AG04450 (cell line): Measurements from ENCODE around the gene SPESP1. TPM values are rescaled to one million over a fixed set of nuclear protein-coding genes. Genes with fewer than 3 reads are reported as not detected.

Experiments
- CTCF ChIA-PET: fragments of 300-600, 350-600 bp; formaldehyde crosslinking; extraction: SDS; loops from one replicate; lab custom pipeline; 2022; ENCODE audit warnings: antibody characterized with exemption, inconsistent platforms; lab: Charles Lee
- POLR2A ChIA-PET: fragments of 350-600 bp; formaldehyde crosslinking; extraction: SDS; loops from one replicate; lab custom pipeline; 2021; ENCODE audit warnings: antibody characterized with exemption, inconsistent platforms; lab: Yijun Ruan, JAX
- DNase-seq: peaks from one replicate; pipeline ENCODE4 v3.0.0-alpha.2; 2011; ENCODE audit warnings: low read depth, low spot score
- H3K27ac ChIP-seq: one replicate; pipeline ENCODE4 v1.5.1; 2012; ENCODE audit warnings: low read depth, low read length, control low read depth
- H3K27me3 ChIP-seq: one replicate; pipeline ENCODE4 v1.6.0; 2012; ENCODE audit warnings: low read length; ENCODE audit not compliant: control insufficient read depth, insufficient read depth
- H3K4me3 ChIP-seq: 2 replicates; pipeline ENCODE4 v1.5.1; 2011; ENCODE audit warnings: mild to moderate bottlenecking, low read depth, low read length, control low read depth
- H3K9me3 ChIP-seq: 2 replicates; pipeline ENCODE4 v1.5.1; 2012; ENCODE audit warnings: low read length; ENCODE audit not compliant: control insufficient read depth, insufficient read depth
- polyA plus RNA-seq: library from polyadenylated mRNA; depleted of rRNA; stranded (reverse); fragments of >200 nt; gene quantifications from 2 replicates; pipeline ENCODE4 v1.2.3, GENCODE V29; 2011
- TF ChIP-seq, protein P1 (sequence below): IDR thresholded peaks from 2 replicates; pipeline ENCODE4 v1.5.1; 2011; ENCODE audit warnings: low read depth, low read length, control low read depth, inconsistent platforms

Gene SPESP1
- polyA plus RNA-seq, 1 experiment = 9.1 TPM

DNA sequence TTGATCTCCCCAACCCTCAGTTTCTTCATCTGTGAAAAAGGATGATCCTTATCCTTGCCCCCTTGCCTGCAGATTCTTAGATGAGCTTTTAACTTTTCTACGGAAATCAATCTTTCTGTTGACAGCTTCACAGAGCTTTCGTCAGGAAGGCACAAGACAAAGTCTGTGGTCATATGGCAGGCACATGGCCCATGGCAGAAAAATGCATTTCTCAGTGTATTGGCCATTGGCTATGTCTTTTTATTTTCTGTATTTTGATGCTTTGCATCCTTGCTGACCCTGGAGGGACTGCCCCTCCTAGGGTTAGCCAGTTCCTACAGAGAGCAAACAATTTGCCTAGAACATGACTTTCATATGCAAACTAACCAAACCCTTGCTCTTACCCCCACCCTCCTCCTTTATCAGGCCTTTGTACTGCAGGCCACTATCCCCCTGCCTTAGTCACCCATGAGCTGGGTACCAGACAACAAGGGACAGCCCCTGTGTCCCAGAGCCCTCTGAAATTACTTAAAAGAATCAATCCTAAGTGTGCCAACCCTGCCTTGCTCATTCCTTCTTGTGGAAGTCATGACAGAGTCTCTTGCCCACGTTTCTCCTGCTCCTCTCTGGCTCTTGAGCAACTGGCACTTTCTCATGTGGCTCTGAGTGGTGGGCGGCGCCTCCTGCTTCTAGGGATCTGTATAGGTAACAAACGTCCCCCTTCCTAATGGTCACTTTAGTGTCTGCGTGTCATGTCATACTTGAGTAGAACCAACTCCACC is 60.1 kb downstream of the SPESP1 start:
- Histone ChIP-seq H3K27ac (no peak overlapping the region), H3K4me3 (no peak overlapping the region), H3K27me3 (peaks cover 21% of the 10 kb centered on the region), H3K9me3 (no peaks in the 10 kb centered on the region)
- TF ChIP-seq, protein P1, sequence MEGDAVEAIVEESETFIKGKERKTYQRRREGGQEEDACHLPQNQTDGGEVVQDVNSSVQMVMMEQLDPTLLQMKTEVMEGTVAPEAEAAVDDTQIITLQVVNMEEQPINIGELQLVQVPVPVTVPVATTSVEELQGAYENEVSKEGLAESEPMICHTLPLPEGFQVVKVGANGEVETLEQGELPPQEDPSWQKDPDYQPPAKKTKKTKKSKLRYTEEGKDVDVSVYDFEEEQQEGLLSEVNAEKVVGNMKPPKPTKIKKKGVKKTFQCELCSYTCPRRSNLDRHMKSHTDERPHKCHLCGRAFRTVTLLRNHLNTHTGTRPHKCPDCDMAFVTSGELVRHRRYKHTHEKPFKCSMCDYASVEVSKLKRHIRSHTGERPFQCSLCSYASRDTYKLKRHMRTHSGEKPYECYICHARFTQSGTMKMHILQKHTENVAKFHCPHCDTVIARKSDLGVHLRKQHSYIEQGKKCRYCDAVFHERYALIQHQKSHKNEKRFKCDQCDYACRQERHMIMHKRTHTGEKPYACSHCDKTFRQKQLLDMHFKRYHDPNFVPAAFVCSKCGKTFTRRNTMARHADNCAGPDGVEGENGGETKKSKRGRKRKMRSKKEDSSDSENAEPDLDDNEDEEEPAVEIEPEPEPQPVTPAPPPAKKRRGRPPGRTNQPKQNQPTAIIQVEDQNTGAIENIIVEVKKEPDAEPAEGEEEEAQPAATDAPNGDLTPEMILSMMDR = no peak
- DNase-seq = no peak
- ChIA-PET POLR2A (no interaction called here), CTCF (no interaction called here)

- H3K27ac ChIP-seq = no peak overlapping the region
- peaks cover 21% of the 10 kb centered on the region for H3K27me3 ChIP-seq
- POLR2A ChIA-PET = no interaction called here
- TF ChIP-seq, protein P1 = no peak
- H3K9me3 ChIP-seq = no peaks in the 10 kb centered on the region
- H3K4me3 ChIP-seq = no peak overlapping the region
- no peak for DNase-seq
- CTCF ChIA-PET = no interaction called here
Measured at GRCh38 chr15:68990992-68991500, 60.7 kb downstream of the SPESP1 start.

GRCh38 chr15:68991723-68992122 is 61.4 kb downstream of the SPESP1 start:
- POLR2A ChIA-PET = no interaction called here
- no peak for DNase-seq
- peaks cover 17% of the 10 kb centered on the region for H3K27me3 ChIP-seq
- CTCF ChIA-PET = no interaction called here
- H3K27ac ChIP-seq = no peak overlapping the region
- no peaks in the 10 kb centered on the region for H3K9me3 ChIP-seq
- TF ChIP-seq, protein P1 = no peak
- H3K4me3 ChIP-seq = no peak overlapping the region

DNA sequence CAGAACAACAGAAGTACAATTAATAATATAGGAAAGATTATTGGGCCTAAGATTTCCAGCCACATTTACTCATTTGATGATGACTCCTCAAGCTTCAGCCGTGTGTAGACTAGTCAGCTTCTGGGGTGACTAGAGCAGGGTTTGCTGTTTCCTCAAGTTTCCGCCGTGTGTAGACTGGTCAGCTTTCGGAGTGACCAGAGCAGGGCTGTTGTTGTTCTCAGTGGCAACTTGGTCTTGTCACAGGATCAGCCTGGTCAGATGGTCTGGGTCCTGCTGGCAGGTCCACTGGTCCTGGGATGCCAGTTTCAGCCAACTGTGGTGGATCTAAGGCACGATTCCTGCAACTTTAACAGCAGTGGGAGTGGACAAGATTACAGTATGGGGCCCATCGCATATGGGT is 62.4 kb downstream of the SPESP1 start:
- Histone ChIP-seq H3K27ac (no peak overlapping the region), H3K27me3 (peaks cover 19% of the 10 kb centered on the region), H3K9me3 (no peaks in the 10 kb centered on the region), H3K4me3 (no peak overlapping the region)
- TF ChIP-seq, protein P1 = no peak
- no peak for DNase-seq
- POLR2A ChIA-PET = no interaction called here
- CTCF ChIA-PET = no interaction called here

- CTCF ChIA-PET = no interaction called here
Measured at GRCh38 chr15:68993276-68993675, 63.0 kb downstream of the SPESP1 start.

More at GRCh38 chr15:68993276-68993675, 63.0 kb downstream of the SPESP1 start:
- POLR2A ChIA-PET = no interaction called here
- DNase-seq = no peak
- Histone ChIP-seq H3K9me3 (no peaks in the 10 kb centered on the region), H3K27ac (no peak overlapping the region), H3K27me3 (peaks cover 25% of the 10 kb centered on the region), H3K4me3 (no peak overlapping the region)
- TF ChIP-seq, protein P1 = no peak
